NCI-H526 treated with DMSO at 0.1 percent for 48 hours (cell line): Measurements from ENCODE around the gene MFSD12.
A peak's percentile ranks its signal among the peaks of the same experiment; 100 is the strongest.

Experiments
- DNase-seq: peaks from one replicate; lab custom pipeline; 2025; lab: John Stamatoyannopoulos, UW

The MFSD12 gene

GRCh38 chr19:3506384-3507340 is 50.7 kb downstream of the MFSD12 start:
- DNase-seq, result no peak

GRCh38 chr19:3505598-3506383 is 51.6 kb downstream of the MFSD12 start, which contains the start of gene FZR1:
FZR1 (plus strand) TSS chr19:3506311; CDS start chr19:3522990, 16,679 bp downstream.
- DNase-seq, result peak; percentile 84

DNA sequence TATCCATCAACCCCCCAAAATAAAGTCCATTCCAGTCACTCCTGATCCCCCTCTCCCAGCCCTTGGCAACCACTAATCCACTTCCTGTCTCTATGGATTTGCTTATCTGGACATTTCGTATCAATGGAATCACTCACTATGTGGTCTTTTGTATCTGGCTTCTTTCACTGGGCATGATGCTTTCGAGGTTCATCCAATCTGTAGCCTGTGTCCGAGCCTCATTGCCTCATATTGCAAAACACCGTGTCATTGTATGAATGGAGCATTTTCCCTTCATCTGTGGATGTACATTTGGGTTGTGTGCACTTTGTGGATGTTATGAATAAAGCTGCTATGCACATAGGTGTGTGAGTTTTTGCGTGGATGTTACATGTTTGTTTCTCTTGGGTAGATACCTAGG is 52.7 kb downstream of the MFSD12 start:
- DNase-seq, result no peak

DNA sequence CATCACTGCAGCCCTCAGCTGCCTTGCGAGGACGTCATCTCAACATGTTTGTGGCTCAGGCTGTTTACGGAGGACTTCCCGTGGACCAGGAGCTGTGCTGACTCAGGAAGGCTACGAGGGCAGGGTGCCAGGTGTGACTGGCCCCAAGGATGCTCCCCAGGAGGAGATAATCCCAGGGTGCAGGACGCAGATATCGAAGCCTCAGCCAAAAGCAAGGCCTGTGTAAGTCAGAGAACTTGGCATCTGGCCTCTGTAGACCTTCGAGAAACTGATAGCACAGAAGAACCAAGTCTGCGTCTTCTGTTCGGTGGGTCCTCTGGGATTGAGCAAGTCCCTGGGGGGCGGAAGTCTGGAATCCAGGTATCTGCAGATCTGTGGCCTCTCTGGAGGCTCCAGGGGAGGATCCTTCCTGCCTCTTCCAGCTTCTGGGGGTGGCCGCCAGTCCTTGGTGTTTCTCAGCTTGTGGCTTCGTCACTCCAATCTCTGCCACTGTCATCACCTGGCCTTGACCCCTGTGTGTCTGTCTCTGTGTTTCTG is 54.3 kb downstream of the MFSD12 start:
- no peak for DNase-seq

- no peak for DNase-seq
Measured at GRCh38 chr19:3501780-3502179, 55.6 kb downstream of the MFSD12 start.

DNA sequence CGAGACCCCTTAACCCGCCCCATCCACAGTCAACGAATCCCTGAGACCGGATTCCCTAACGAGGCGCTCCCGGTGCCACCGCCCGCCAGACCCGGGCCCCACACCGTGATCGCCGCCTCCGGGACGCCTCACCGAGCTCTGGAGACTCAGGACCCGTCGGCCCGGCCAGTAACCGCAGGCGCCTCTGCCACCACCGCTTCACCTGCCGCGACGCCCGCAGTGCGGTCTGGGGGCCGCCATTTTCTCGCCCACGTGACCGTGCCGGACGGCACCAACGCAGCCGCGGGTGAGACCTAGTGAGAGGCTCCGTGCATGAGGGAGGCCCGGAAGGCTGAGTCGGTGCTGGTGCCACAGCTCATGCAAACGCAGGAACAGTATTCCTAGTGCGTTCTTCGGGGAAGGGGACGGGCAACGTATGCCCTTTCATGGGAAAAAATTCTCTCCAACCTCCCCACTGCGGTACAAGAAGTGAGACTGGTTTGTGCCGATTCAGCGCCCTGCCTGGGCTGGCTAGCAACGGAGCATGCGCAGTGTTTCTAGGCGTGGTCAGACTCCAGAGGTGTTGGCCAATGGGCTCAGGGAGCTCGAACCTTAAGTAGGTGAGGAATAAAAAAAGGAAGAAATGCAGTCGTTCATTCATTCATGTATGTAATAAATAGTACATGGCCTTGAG is 56.8 kb downstream of the MFSD12 start, which contains the start of gene DOHH:
TSS of gene DOHH (minus strand) at position 246 of the 673 bp plus-strand sequence. CDS start 3,860 bp downstream, outside the sequence.
- peak; percentile 89 for DNase-seq

DNA sequence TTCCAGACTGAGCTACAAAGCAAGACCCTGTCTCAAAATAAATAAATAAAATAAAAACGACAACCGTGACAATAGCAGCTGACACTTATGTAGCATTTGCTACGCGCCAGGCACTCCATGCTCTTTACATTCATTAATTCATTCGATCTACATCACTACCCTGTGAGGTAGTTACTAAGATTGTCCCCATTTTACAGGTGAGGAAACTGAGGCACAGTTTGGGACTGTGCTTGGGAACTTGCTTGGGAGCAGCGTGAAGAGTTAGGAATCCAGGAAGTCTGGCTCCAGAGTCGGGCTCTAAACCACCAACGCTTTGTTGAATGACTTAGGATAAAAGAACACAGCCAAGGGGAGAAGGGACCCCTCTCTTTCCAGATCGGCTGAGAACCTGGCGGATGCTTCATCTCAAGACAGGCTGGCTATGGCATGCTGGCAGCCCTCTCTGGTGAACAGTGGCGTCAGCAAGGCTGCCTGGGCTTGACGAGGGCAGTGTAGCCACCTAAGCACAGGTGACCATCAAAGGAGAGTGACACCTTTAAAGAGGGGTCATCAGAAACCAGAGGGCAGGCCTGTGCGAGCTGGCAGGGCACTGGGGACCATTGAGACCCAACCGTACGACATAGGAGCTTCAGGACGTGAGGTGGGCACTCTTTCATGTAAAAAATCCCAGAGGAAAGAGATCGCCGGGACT is 57.5 kb downstream of the MFSD12 start:
- DNase-seq, result no peak

DNA sequence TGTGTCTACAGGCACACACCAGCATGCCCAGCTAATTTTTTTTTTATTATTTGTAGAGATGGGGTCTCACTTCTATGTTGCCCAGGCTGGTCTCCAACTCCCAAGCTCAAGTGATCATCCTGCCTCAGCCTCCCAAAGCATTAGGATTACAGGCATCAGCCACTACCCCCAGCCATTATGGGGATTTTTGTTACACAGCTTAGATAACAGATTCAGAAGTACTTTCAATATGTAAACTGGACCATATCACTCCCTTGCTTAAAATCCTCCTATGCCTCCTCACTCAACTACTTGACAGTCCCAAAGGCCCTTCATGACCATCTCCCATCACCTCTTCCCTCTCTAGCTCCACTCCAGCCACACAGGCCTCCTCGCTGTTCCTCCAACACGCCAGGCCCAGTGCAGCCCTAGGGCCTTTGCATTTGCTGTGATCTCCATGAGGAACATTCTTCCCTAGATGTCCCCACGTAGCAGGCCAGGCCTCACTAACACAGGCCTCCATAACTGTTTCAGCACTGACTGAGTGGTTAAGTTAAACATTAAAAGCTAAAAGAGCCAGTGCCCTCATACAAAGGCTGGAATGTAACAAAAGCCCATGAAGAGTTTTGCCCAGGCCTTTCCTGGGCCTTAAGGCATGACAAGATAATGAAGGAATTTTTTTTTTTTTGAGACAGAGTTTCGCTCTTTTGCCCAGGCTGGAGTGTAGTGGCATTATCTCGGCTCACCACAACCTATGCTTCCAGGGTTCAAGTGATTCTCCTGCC is 59.4 kb downstream of the MFSD12 start:
- DNase-seq, result no peak

DNA sequence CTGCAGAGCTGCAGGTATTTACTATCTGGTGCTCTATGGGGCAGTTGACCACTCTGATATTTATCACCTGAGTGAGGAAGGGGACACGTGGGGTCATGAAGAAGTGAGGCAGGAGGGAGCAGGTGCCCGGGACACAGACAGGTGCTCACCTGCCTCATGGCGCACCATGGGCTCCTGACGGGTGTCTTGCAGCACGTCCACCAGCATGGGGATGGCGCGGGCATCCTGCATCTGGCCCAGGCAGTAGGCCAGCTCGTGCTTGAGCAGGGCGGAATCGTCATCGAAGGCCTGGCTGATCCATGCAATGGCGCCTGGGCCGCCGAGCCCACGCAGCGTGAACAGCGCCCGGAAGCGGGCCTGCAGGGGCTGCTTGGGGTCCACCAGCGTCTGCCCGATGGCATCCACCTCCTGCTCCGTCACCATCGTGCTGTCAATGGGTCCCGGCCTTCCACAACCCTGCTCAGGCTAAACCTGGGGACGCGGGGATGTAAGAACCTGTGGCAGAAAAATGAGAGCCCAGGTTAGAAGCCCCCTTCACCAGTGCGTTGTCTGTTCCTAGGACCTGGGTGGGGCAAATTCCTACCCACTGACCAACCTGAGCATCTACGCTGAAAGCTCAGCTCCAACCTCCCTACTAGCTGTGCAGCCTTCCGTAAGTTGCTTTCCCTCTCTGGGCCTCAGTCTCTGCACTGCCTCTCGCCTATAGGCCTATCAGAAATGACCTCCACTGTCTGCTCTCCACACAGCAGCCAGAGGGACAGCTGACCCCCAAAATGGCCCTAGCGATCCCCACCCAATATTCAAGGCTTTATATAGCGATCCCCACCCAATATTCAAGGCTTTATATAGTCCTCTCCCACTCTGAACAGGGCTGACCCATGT is 60.8 kb downstream of the MFSD12 start:
- no peak for DNase-seq

- DNase-seq, result no peak
Measured at GRCh38 chr19:3494559-3494958, 62.8 kb downstream of the MFSD12 start.
